ENCODE measurements around the gene ANKRD13C.

The ANKRD13C gene

GRCh38 chr1:70354332-70355110 lies at the start of gene ANKRD13C (continued):
- TF ChIP-seq PRDM10 (tag by site-specific recombination; IDR thresholded peaks at IDR 0.05): peak; percentile 46; the same call in 1 of the 2 replicates
- peak; percentile 38; the same call in 1 of the 2 replicates for TF ChIP-seq ZBTB20 (tag by site-specific recombination; IDR thresholded peaks at IDR 0.05)
- TF ChIP-seq ZNF211 (tag by site-specific recombination; IDR thresholded peaks at IDR 0.05; ENCODE audit: low read depth): no peak
- peak; percentile 90 for TF ChIP-seq YY2 (tag by site-specific recombination; IDR thresholded peaks at IDR 0.05)
- no peak for TF ChIP-seq ZNF792 (tag by site-specific recombination; IDR thresholded peaks at IDR 0.05)
- peak; percentile 100 for TF ChIP-seq ZNF629 (tag by site-specific recombination; IDR thresholded peaks at IDR 0.05)
- TF ChIP-seq GLIS1 (tag by site-specific recombination; IDR thresholded peaks at IDR 0.05): peak; percentile 65
- TF ChIP-seq ZNF19 (tag by site-specific recombination; IDR thresholded peaks at IDR 0.05; ENCODE audit: low read depth): no peak
- TF ChIP-seq ZIC2 (tag by site-specific recombination; IDR thresholded peaks at IDR 0.05): 0 out of 2 replicates have a peak, but pooled peaks have one; percentile 31
- peak; percentile 56 for TF ChIP-seq ZNF394 (tag by site-specific recombination; IDR thresholded peaks at IDR 0.05; ENCODE audit: borderline replicate concordance)
- no peak for TF ChIP-seq ZNF426 (tag by site-specific recombination; IDR thresholded peaks at IDR 0.05)
- TF ChIP-seq ZNF843 (tag by site-specific recombination; IDR thresholded peaks at IDR 0.05): peak; percentile 57
- TF ChIP-seq ZNF521 (tag by site-specific recombination; IDR thresholded peaks at IDR 0.05): no peak
- no peak for TF ChIP-seq ZNF140 (tag by site-specific recombination; IDR thresholded peaks at IDR 0.05)
- TF ChIP-seq ZNF112 (tag by site-specific recombination; IDR thresholded peaks at IDR 0.05): no peak
- peak; percentile 79; the same call in 1 of the 2 replicates for TF ChIP-seq ZNF391 (tag by site-specific recombination; IDR thresholded peaks at IDR 0.05; ENCODE audit: borderline replicate concordance, low read depth)
- TF ChIP-seq ZBTB6 (tag by site-specific recombination; IDR thresholded peaks at IDR 0.05): peak; percentile 83; the same call in 1 of the 2 replicates
- no peak for TF ChIP-seq ZNF677 (tag by site-specific recombination; IDR thresholded peaks at IDR 0.05)
- TF ChIP-seq ZSCAN16 (tag by site-specific recombination; IDR thresholded peaks at IDR 0.05): 0 out of 2 replicates have a peak, but pooled peaks have one; percentile 73
- peak; percentile 83 for TF ChIP-seq SETDB1 (IDR thresholded peaks at IDR 0.05; ENCODE audit: insufficient read length, low read length)
- no peak for TF ChIP-seq ZNF214 (tag by site-specific recombination; IDR thresholded peaks at IDR 0.05; ENCODE audit: borderline replicate concordance)
- TF ChIP-seq IKZF3 (tag by site-specific recombination; IDR thresholded peaks at IDR 0.05): peak; percentile 92
- TF ChIP-seq ZNF324 (tag by site-specific recombination; IDR thresholded peaks at IDR 0.05): peak; percentile 31; the same call in 1 of the 2 replicates
- peak; percentile 46; the same call in 1 of the 2 replicates for TF ChIP-seq PBX3 (CRISPR knock-in tag; IDR thresholded peaks at IDR 0.05)
- 0 out of 2 replicates have a peak, but pooled peaks have one; percentile 13 for TF ChIP-seq MYNN (tag by site-specific recombination; IDR thresholded peaks at IDR 0.05; ENCODE audit: borderline replicate concordance)
- TF ChIP-seq ZNF184 (tag by site-specific recombination; IDR thresholded peaks at IDR 0.05): no peak
- TF ChIP-seq ZNF768 (tag by site-specific recombination; IDR thresholded peaks at IDR 0.05): peak; percentile 23; the same call in 1 of the 2 replicates
- TF ChIP-seq ZNF423 (tag by site-specific recombination; IDR thresholded peaks at IDR 0.05): 0 out of 2 replicates have a peak, but pooled peaks have one; percentile 12
- 0 out of 2 replicates have a peak, but pooled peaks have one; percentile 12 for TF ChIP-seq ZSCAN18 (tag by site-specific recombination; IDR thresholded peaks at IDR 0.05)
- peak; percentile 2; the same call in 1 of the 2 replicates for TF ChIP-seq KLF10 (tag by site-specific recombination; IDR thresholded peaks at IDR 0.05)
- TF ChIP-seq ZBTB1 (tag by site-specific recombination; IDR thresholded peaks at IDR 0.05): peak; percentile 80
- peak; percentile 90 for TF ChIP-seq SP7 (tag by site-specific recombination; IDR thresholded peaks at IDR 0.05)
- no peak for TF ChIP-seq ZNF621 (tag by site-specific recombination; IDR thresholded peaks at IDR 0.05)
- no peak for TF ChIP-seq ZNF350 (tag by site-specific recombination; IDR thresholded peaks at IDR 0.05)
